Kidney tubule cell (primary cell): ENCODE results near the gene TMEM51.

ENCODE experiments used
- DNase-seq: peaks from one replicate; pipeline ENCODE4 v3.0.0-alpha.2; 2018; ENCODE audit warnings: low spot score

TMEM51 gene

DNA sequence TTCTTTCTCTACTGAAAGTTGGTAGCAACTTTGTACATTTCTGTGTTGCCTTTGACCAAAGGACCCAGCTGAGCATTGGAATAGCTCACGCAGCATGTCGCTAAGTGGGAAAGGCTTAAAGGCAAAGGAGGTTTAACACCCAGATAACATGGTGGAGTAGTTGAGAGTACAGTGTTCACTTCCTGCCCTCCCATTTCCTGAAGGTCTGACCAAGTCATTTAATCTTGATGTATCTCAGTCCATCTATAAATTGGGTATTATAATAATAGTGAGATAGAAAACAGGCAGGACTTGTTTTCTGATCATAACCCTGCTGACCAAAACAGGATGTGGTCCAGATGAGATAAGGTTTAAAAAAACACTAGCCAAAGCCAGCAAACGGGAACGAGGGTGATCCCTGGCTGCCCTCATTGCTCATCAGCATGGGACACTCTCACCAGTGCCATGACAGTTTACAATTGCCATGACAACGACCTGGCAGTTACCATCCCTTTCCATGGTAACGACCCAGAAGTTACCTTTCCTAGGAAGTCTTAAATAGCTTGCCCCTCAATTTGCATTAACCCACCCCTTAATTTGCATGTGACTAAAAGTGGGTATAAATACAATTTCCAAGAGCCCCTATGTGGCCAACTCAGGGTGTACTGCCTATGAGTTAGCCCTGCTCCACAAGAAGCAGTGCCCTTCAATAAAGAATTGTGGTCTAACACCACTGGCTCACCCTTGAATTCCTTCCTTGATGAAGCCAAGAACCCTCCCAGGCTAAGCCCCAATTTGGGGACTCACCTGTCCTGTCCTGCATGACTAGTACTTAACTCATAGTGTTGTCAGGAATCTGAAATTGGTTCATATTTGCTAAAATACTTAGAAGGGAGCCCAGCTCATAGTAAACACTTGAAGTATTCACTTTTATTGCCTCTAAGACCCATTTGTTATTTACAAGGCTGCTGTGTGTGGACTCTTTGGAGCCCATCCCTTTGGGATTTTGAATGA lies 65.0 kb downstream of the TMEM51 start:
- DNase-seq = peak; percentile 83

DNA sequence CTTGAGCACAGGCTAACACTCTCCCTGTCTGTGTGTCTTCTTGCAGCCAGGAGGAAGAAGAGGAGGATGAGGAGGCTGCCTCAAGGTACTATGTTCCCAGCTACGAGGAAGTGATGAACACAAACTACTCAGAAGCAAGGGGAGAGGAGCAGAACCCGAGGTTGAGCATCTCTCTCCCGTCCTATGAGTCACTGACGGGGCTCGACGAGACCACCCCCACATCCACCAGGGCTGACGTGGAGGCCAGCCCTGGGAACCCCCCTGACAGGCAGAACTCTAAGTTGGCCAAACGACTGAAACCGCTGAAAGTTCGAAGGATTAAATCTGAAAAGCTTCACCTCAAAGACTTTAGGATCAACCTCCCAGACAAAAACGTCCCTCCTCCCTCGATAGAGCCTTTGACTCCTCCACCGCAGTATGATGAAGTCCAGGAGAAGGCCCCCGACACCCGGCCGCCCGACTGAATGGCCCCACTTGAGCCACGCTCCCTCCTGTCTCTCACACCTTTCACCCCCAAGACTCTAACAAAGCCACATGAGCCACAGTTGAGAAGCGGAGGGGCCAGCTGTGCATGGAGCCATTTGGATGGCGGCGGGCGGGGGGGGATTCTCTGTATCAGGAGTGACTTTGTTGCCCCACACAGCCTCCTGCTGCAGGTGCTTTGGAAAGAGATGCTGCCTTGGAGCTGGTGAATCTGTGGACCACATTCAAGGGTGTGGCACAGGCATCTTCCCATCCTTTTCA lies 65.9 kb downstream of the TMEM51 start:
- DNase-seq = no peak

DNA sequence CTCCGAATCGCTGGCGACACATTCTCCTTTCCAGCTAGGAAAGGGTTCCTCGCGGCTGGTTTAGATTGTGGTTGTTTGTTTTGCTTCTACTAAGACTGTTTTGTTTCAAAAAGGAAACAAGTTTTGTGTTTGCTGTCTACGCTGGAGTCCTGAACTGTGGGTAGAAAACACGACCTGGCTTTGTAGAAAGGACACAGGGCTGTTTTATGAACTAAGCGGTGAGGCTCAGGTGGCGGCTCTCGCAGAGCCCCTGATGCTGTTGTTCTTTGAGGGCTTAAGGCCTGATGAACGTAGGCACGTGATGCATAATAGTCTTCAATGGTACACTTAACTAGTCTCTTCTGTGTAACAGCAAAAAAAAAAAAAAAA lies 66.5 kb downstream of the TMEM51 start:
- DNase-seq = no peak

DNA sequence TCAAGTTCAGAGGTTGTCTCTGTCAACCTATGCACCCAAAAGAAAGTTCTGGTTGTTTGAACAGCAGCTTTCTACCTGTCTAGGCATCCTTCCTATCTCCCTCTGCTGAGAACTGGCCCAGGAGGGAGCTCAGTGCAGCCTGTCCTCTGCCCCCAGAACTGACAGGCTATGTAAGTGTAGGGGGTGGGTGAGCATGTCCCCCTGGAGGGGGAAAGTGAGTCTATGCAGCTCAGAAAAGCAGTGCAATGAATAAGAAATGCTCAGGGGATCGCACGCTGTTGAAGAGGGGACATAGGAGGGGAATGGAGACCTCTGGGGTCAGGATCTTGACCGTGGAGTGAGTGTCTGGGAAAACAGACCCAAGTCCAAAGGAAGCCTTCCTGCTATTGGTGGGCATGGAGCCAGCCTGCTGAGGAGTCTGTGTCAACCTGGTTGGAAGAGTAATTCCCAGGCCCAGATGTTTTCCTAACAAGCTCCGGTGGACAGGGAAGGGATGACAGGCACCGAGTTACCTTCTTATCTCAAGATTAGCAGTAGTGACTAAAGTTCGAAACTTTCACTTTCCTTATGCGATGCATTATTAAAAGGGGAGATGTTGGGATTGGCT lies 67.4 kb downstream of the TMEM51 start:
- peak; percentile 33 for DNase-seq

DNA sequence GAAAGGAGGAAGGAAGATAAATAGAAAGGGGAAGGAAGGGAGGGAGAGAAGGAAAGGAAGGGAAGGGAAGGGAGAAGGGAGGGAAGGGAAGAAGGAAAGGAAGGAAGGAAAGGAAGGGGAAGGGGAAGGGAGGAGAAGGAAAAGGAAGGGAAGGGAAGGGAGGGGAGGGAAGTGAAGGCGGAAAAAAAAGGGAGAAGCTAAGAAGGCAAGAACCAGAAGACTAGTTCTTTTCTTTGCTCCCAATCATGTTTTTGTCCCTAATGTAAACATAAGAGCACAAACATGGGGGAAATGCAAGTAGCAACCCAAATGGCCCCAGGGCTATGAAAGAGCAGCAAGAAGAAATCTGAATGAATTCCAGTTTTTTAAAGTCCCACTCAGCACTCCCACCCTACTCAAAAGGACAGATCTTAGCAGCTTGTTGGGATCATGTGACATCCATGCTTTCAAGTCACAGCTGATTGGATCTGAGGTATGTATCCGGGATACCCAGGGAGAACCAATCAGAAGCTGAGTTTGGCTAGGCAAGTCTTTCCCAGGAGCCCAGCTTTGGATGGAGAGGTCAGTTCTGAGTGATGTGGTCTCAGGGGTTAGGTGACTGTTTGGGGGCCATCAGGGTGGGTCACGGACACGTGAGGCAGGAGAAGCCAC lies 69.2 kb downstream of the TMEM51 start:
- peak; percentile 44 for DNase-seq

DNA sequence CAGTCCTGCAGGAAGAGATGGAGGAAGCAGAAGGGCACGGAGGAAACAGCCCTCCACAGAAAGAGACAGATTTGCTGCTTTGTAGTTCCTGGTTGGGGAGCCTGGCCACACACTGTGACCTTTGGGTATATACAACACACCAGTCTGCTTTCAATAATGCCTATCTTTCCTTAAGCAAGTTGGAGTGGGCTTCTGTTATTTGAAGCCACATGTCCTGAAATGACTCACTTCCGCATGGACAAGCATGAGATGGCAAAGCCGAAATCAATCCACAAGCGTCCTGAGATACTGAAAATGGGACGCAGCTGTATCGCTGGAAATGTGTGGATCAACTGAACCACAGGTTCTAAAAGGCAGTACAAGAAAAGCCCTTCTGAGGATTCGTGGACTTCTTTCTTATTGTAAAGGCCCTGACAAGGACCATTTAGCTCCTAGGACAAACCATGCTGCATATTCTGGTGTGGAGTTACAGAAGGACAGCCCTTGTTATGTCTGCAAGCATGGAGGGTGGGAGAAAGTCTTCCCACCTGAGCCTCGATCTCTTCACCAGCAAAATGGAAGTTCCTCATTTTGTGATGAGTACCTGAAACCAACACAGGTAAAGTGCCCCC lies 70.8 kb downstream of the TMEM51 start:
- no peak for DNase-seq

DNA sequence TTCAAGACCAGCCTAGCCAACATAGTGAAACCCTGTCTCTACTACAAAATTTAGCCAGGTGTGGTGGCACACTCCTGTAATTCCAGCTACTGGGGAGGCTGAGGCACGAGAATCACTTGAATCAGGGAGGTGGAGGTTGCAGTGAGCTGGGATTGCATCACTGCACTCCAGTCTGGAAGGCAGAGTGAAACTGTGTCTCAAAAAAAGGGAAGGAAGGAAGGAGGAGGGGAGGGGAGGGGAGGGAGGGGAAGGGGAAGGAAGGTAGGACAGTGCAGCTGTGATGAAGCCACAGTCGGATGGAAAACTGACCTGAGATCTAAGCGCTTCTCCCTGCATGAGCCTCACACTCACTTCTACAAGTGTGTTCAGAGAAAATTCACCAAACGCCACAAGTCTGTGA lies 71.4 kb downstream of the TMEM51 start:
- DNase-seq = no peak

DNA sequence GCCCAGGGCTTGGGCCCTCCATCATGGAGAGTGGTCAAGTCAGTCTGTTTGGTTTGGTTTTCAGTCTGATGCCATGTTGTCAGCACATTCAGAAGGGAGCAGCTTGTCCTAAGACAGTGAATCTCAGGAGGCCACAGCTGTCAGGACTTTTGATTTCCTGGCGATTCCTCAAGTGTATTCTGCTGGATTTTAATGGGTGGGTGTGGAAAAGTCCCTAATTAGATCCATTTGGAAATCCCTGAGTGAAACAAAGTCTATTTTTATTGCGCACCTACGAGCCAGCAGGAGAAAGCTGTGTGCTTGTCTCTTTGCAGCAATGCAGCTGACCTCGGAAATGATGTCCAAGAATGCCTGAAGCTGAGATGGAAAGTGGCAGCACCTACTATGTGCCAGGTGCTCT lies 71.9 kb downstream of the TMEM51 start:
- DNase-seq = no peak

DNA sequence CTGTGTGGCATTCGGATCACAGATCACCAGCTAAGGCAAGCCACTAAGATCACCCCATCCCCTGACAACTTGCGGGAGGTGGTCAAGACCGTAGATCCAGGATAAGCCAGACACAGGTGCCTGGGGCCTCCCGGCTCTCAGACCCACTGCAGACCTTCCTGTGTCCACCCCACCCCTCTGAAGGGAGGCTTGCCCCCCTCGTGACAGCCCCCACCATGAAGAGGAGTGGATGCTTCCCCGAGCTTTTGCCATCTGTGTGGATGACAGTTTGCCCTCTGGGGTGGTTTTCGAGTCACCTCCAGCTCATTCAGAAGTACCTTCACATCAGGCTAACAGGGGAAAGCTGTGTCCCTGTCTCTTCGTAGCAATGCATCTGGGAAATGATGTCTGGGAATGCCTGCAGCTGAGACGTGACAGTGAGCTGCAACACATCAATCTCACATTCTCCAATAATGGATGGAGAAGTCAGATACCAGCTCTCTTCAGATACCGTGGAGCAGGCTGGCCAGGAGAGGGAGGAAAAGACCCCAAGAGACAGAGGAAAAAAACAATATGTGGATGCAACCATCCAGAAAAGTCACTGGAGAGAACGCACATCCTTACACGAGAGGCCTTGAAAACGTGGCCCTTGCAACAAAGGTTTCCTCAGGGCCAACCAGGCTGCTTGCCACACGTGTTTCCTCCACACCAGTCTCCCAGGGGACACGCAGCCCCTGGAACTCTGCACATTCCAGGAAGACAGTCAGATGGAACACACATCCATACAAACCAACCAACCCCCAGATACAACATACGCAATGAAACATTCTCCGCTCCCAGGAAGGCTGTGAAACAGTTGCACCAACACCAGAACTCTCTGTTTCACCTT lies 73.1 kb downstream of the TMEM51 start:
- peak; percentile 35 for DNase-seq

DNA sequence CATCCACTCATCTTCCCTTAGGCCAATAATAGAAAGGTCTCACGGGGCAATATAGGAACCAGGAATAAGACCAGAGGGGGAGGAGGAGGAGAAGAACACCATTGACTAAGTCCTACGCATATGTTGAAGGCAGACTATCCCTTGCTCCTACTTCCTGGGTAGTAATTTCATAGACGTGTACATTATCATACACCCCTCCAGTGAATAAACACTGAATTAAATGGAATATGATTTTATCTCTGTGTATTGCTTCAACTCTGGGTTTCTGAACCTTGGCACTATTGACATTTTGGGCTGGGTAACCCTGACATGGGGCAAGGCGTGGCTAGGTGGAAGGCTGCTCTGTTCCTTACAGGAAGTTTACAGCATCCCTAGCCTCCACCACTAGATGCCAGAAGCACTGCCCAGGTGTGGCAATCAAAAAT lies 76.2 kb downstream of the TMEM51 start:
- no peak for DNase-seq

DNA sequence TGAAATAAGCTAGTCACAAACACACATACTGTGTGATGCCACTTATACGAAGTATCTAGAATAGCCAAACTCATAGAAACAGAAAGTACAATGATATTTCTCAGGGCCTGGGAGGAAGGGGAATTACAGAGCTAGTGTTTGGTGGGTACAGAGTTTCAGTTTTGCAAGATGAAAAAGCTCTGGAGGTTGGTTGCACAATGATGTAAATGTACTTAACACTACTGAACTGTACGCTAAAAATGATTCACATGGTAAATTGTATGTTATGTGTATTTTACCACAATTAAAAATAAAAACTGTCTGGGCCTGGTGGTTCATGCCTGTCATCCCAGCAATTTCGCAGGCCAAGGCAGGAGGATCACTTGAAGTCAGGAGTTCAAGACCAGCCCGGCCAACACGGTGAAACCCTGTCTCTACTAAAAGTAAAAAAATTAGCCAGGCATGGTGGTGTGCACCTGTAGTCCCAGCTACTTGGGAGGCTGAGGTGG lies 78.2 kb downstream of the TMEM51 start:
- no peak for DNase-seq

DNA sequence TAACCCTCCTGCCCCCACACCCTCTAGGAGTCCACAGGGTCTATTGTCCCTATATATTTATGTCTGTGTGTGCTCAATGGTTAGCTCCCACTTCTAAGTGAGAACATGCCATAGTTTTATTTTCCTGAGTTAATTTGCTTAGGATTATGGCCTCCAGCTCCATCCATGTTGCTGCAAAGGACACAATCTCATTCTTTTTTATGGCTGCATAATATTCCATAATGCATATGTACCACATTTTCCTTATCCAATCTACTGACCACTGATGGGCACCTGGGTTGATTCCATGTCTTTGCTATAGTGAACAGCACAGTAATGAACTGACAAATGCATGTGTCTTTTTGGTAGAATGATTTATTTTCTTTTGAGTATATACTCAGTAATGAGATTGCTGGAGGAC lies 80.1 kb downstream of the TMEM51 start:
- no peak for DNase-seq

DNA sequence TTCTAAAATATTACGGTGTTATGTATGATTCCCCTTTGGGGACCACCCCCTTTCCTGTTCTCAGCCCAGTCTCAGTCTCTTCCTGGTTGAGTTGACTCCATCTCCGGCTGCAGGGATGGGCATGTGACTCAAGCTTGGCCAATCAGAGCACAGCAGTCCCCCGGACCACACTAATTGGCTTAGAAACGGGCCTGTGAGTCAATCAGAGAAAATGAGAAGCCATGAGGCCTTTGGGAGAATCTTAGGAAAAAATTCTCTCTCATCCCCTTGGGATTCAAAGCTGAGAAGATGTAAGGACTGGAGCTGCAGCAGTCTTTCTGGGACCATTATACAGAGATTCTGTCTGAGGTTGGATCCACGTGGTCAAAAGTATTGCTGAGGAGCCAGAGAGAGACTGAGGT lies 82.8 kb downstream of the TMEM51 start:
- DNase-seq = no peak

DNA sequence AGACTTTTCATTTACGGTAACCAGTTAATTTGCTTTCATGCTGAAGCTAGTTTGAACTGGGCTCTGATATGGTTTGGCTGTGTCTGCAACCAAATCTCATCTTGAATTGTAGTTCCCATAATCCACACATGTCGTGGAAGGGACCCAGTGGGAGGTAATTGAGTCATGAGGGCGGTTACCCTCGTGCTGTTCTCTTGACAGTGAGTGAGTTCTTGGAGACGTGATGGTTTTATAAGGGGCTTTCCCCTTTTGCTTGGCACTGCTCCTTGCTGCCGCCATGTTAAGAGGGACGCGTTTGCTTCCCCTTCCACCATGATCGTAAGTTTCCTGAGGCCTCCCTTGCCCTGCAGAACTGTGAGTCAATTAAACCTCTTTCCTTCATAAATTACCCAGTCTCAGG lies 83.2 kb downstream of the TMEM51 start:
- DNase-seq = no peak

DNA sequence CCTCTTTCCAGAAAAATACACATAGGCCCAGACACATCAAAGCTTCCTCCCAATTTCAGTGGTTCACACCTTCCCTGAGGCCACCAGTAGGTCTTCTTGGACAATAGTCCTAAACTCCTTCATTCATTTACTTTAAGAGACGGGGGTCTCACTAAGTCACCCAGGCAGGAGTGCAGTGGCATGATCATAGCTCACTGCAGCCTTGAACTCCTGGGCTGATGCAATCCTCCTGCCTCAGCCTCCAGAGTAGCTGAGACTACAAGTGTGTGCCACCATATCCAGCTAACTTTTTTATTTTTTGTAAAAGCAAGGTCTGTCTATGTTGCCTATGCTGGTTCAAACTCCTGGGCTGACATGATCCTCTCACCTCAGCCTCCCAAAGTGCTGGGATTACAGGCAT lies 85.2 kb downstream of the TMEM51 start:
- no peak for DNase-seq

DNA sequence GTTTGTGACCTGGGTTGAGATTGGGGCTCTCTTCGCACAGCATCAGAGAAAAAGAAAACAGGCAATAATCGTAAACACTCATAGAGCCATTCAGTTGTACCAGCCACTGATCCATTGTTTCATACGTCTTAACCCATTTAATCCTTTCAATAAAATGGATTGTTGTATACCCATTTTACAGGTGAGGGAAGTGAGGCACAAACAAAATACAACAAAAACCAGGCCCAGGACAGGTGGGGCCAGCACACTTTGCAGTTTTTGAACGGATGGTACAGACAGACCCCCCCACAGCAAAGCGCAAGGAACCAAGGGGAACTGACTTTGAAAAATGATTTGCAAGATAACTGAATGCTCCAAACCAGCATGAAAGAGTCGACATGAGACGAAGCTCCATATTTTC lies 89.2 kb downstream of the TMEM51 start:
- DNase-seq = no peak

DNA sequence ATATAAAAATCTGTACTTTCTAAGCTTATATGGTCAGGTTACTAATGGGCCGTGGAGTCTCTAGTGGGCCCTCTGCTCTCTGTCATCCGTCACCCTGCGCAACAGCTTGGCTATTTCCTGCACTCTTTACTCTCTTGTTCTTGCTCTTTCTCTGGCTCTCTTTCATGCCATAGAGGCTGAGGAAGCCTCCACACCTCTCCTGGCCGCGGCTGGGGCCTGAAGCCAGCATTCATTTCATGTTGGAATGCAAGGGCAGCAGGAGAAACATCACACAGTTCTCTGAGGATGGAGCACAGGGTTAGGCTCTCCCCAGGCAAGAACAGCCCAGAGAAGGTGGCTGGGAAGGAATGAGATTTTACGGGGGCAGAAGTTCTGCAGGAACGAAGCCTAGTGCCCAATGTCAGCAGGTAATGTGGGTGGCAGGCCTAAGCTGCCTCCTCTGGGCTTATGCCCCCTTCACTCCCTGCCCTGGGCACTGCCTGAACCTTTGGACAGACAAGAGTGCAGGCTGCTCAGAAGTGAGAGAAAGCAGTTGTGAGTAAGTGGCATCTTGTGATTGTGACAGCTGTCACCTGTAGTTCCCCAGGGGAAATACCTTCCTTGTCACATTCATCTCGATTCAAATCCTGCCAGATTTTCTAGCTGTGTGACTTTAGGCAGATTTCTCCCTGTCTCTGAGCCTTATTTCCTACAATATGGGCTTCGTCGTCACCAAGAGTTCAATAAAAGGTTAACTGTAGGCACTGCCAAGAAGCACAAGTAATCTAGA lies 89.9 kb downstream of the TMEM51 start:
- no peak for DNase-seq

DNA sequence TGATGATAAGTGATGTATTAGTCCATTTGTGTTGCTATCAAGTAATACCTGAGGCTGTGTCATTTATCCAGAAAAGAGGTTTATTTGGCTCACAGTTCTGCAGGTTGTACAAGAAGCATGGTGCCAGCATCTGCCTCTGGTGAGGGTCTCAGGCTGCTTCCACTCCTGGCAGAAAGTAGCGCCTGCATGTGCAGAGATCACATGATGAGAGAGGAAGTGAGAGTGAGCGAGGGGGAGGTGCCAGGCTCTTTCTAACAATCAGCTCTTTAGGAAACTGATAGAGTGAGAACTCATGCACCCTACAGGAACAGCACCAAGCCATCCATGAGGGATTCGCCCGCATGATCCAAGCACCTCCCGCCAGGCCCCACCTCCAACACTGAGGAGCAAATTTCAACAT lies 91.3 kb downstream of the TMEM51 start:
- DNase-seq = no peak

DNA sequence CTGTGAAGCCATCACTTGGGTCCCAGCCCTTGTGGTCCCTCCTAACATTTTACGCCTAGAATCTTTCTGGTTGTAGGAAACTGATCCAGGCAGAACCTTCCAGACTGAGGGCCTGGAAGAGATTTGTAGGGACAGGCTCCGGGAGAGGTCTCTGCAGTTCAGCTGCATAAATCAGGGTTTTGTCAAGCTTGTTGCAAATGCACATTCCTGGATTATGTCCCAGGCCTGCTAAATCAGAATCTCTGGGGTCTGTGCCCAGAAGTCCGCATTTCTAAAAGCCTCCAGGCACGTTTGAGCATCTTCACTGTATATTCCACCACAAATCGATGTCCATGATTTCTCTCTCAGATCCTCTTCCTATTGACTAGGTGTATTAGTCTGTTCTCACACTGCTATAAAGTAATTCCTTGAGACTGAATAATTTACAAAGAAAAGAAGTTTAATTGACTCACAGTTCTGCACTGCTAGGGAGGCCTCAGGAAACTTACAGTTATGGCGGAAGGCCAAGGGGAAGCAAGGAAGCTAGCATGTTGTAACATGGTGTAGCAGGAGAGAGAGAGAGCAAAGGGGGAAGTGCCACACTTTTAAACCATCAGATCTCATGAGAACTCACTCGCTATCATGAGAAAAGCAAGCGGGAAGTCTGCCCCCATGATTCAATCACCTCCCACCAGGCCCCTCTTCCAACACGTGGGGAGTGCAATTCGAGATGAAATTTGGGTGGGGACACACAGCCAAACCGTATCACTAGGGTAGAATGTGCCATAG lies 92.2 kb downstream of the TMEM51 start:
- no peak for DNase-seq
